Kidney (tissue), 14 donors: ENCODE results near the gene ZNHIT6. TPM values are rescaled to one million over a fixed set of nuclear protein-coding genes. Genes with fewer than 3 reads are reported as not detected.

ENCODE experiments used
- DNase-seq, 5 donors: peaks; one replicate each; pipeline ENCODE4 v3.0.0-alpha.2; 2013 to 2020
- FAIRE-seq: peaks from 2 replicates; lab custom pipeline; 2012; peaks lifted over from hg19 to GRCh38; lab: Jason Lieb, UNC
- H3K27ac ChIP-seq, 2 donors: one replicate each; pipeline ENCODE4 v1.7.0; 2013; ENCODE audit warnings: low read depth in 2 of 2, low read length in 2 of 2, inconsistent platforms in 1 of 2
- H3K27me3 ChIP-seq: one replicate; pipeline ENCODE4 v1.7.1; 2013; ENCODE audit warnings: low read length, inconsistent platforms; ENCODE audit not compliant: control insufficient read depth, insufficient read depth
- H3K36me3 ChIP-seq, 3 donors: one replicate each; pipeline versions ENCODE4 v1.7.0 to v1.7.1; 2013; ENCODE audit warnings: low read length in 3 of 3, control low read depth in 1 of 3, inconsistent platforms in 1 of 3; ENCODE audit not compliant: insufficient read depth in 3 of 3, control insufficient read depth in 2 of 3
- H3K4me1 ChIP-seq, 3 donors: one replicate each; pipeline versions ENCODE4 v1.7.0 to v1.7.1; 2013; ENCODE audit warnings: low read length in 3 of 3, inconsistent platforms in 1 of 3, low read depth in 1 of 3; ENCODE audit not compliant: control insufficient read depth in 2 of 3, insufficient read depth in 2 of 3
- H3K4me3 ChIP-seq, 3 donors: one replicate each; pipeline versions ENCODE4 v1.7.0 to v1.8.1; 2013; ENCODE audit warnings: low read length in 3 of 3, control low read depth in 1 of 3, inconsistent platforms in 1 of 3
- H3K9ac ChIP-seq, 3 donors: one replicate each; pipeline versions ENCODE4 v1.7.0 to v1.7.1; 2013; ENCODE audit warnings: low read length in 3 of 3, control low read depth in 1 of 3, inconsistent platforms in 1 of 3
- H3K9me3 ChIP-seq, 3 donors: one replicate each; pipeline versions ENCODE4 v1.7.0 to v1.7.1; 2013; ENCODE audit warnings: low read length in 3 of 3, control low read depth in 1 of 3, inconsistent platforms in 1 of 3; ENCODE audit not compliant: control insufficient read depth in 2 of 3, insufficient read depth in 1 of 3
- intact Hi-C: fragments of 100-400 bp; cut with DNase I; formaldehyde crosslinking; loops from one replicate; pipeline ENCODE4 v1.11.1; 2022
- polyA plus RNA-seq: library from polyadenylated mRNA; stranded (reverse); fragments of 350-450 nt; fragmentation: Illumina TruSeq; extraction: RNeasy Lipid Tissue Mini Kit (QIAGEN cat#74804); gene quantifications from one replicate; pipeline ENCODE4 v1.2.3, GENCODE V29; 2014; ENCODE audit warnings: low read depth, low replicate concordance; ENCODE audit not compliant: insufficient read depth
- total RNA-seq: library from RNA; stranded (reverse); fragmentation: NEBNext Ultra II Directional; extraction: Animal tissue kit (Norgen Biotek cat#: 25700); gene quantifications from one replicate; pipeline ENCODE4 v1.2.1, GENCODE V29; 2021
- TF ChIP-seq, protein P1 (sequence below): IDR thresholded peaks from 3 replicates; pipeline ENCODE4 v1.5.1; 2012; ENCODE audit warnings: mild to moderate bottlenecking, moderate library complexity, borderline replicate concordance; ENCODE audit not compliant: insufficient read depth; ENCODE audit errors: extremely low read depth
- donor health status: control.
- donor health status: control.
- donor health status: control.
- donor health status: control.
- donor health status: control.
- donor health status: DM: yes; HTN: yes; CAD: no.
- donor health status: Normal renal cell carcinoma (clear cell type).

Gene ZNHIT6
- total and polyA plus RNA-seq, 2 donors from 2014 or later: 5.8 to 17.5 TPM

DNA sequence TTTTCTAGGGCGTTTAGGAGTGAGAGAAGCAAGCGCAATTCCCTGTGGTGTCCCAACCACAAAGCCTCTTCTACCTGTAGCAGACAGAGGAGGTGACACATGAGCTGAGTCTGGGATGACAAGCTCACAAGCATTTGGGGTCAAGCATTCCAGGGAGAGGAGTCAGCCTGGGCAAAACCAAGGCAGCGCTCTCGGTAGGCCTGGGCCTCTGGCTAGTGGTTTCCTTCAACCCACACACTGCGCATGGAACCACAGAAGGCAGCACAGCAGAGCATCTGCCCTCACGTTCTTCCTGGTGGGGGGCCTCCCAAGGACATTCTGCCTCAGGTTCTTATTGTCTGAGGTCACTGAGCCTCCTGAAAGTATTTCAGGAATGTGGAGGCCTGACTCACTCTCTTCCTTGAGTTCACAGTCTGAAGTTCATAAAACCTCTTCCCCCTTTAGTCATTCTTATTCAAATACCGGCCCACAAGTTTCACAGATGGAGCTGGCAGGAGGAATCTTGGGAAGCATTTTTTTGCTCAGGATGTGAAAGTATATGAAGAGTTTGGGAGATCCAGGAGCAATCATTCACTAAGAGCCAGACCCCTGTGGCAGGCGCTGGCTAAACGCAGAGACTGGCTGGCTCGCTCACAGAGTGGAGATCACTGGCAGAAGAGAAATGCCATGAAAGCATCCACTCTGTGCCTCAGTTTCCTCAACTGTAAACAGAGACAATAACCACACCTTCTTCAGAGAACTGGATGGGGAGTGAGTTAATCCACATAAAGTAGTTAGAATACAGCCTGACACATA lies 100.9 kb downstream of the ZNHIT6 start:
- intact Hi-C loops: no loop called here
- Histone ChIP-seq H3K9me3 (no peaks in the 10 kb centered on the region), H3K36me3 (no peaks in the 10 kb centered on the region), H3K4me3 (no peak overlapping the region), H3K27ac (peak overlapping the region; percentile 36 to 67), H3K27me3 (no peaks in the 10 kb centered on the region), H3K9ac (no peak overlapping the region), H3K4me1 (peaks cover 0 to 42% (median 21%) of the 10 kb centered on the region in 3 donors)
- DNase-seq: peak in 4 of 5 donors; percentile 56 to 80 (median 74)
- TF ChIP-seq, protein P1, sequence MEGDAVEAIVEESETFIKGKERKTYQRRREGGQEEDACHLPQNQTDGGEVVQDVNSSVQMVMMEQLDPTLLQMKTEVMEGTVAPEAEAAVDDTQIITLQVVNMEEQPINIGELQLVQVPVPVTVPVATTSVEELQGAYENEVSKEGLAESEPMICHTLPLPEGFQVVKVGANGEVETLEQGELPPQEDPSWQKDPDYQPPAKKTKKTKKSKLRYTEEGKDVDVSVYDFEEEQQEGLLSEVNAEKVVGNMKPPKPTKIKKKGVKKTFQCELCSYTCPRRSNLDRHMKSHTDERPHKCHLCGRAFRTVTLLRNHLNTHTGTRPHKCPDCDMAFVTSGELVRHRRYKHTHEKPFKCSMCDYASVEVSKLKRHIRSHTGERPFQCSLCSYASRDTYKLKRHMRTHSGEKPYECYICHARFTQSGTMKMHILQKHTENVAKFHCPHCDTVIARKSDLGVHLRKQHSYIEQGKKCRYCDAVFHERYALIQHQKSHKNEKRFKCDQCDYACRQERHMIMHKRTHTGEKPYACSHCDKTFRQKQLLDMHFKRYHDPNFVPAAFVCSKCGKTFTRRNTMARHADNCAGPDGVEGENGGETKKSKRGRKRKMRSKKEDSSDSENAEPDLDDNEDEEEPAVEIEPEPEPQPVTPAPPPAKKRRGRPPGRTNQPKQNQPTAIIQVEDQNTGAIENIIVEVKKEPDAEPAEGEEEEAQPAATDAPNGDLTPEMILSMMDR: no peak
- no peak for FAIRE-seq

DNA sequence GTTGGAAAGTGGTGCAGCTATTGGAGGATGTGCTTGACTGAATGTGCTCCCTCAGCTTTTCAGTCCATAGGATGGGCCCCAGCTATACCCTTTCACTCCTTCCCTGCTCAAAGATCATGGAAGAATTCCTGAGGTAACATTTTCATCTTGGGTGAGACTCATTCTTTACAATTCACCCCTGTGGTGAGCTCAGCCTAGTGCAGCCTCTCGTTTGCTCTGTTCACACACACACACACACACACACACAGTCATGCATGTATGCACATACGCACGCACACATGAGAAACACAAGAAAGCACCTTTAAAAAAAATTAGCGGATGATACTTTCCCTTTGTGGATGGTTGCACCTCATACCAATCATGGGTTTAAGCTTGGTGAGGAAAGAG lies 101.8 kb downstream of the ZNHIT6 start:
- H3K9me3 ChIP-seq: no peaks in the 10 kb centered on the region
- H3K27me3 ChIP-seq: no peaks in the 10 kb centered on the region
- DNase-seq (no peak), FAIRE-seq (no peak)
- H3K4me3 ChIP-seq: no peak overlapping the region
- intact Hi-C loops: no loop called here
- TF ChIP-seq, protein P1: no peak
- no peak overlapping the region for H3K9ac ChIP-seq
- peaks cover 0 to 38% (median 17%) of the 10 kb centered on the region in 3 donors for H3K4me1 ChIP-seq
- no peak overlapping the region for H3K27ac ChIP-seq
- H3K36me3 ChIP-seq: no peaks in the 10 kb centered on the region

DNA sequence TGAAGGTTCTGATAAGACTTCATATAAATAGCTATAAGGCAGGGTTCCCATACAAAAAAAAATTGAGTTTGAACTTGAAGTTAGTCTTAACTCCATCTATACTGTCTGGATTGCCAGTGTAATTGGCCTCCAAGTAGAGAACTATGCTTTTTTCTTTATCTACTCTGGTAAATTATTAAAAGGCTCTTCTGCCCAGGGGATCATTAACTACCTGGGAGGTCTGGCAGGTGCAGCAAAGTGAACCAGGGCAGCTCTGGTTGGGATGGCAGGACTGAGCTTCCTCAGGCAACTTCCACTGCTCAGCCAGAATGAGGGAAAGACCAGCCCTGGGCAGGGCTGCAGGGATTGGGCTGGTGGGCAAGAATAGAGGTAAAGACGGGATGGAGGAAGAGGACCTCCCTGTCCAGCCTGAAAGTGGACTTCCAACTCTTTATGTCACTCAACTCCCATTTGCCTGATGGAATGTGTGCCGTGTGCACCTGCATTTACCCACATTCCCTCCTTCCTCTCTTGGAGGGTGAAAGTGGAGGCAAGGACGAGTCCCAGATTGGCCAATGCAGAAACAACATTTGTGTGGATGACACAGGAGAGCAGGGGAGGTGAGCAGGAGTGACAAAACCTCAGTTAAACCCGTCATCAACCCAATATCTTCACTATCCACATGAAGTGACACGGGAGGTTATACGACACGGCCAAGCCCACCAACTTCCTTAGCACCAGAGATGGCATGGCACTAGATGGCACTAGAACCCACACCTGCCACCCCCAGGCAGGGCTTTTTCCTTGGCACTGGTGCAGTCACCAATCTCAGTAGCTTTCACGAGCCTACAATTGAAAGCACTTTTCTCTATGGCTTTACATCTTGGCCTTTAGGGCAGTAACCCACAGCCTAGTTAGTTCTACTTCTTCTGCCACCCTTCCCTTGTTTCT lies 102.5 kb downstream of the ZNHIT6 start:
- DNase-seq (peak in 3 of 5 donors; percentile 30 to 65 (median 60)), FAIRE-seq (no peak)
- H3K27ac ChIP-seq: peak overlapping the region; percentile 9 to 47
- no peaks in the 10 kb centered on the region for H3K9me3 ChIP-seq
- TF ChIP-seq, protein P1: no peak
- no peak overlapping the region for H3K9ac ChIP-seq
- intact Hi-C loops: no loop called here
- H3K4me3 ChIP-seq: no peak overlapping the region
- peaks cover 0 to 38% (median 17%) of the 10 kb centered on the region in 3 donors for H3K4me1 ChIP-seq
- H3K27me3 ChIP-seq: no peaks in the 10 kb centered on the region
- H3K36me3 ChIP-seq: no peaks in the 10 kb centered on the region
